Nephron (organoid): ENCODE data around the gene NPRL2.
A peak's percentile ranks its signal among the peaks of the same experiment; 100 is the strongest.

Source experiments
- H3K27ac Mint-ChIP-seq, 3 experiments: 2 replicates each; pipeline ENCODE4 v1.8.0; 2020; ENCODE audit warnings: mixed read lengths in 3 of 3, mild to moderate bottlenecking in 2 of 3, moderate library complexity in 1 of 3
- H3K27me3 Mint-ChIP-seq: 2 replicates; pipeline ENCODE4 v1.8.0; 2021; ENCODE audit warnings: low read depth, mild to moderate bottlenecking, moderate library complexity, mixed read lengths
- H3K36me3 Mint-ChIP-seq: 2 replicates; pipeline ENCODE4 v1.8.0; 2020; ENCODE audit warnings: low read depth, mixed read lengths
- H3K4me1 Mint-ChIP-seq: 2 replicates; pipeline ENCODE4 v1.8.0; 2020; ENCODE audit warnings: mixed read lengths
- H3K4me3 Mint-ChIP-seq, 3 experiments: 2 replicates each; pipeline ENCODE4 v1.8.0; 2020; ENCODE audit warnings: mild to moderate bottlenecking in 3 of 3, mixed read lengths in 3 of 3, moderate library complexity in 2 of 3
- H3K9me3 Mint-ChIP-seq: 2 replicates; pipeline ENCODE4 v1.8.0; 2020; ENCODE audit warnings: mixed read lengths
- CTCF ChIP-seq, 3 experiments: fragments of 200-600 bp; sonication (generic); IDR thresholded peaks; one replicate each; pipeline ENCODE4 v1.5.0; 2021; ENCODE audit warnings: antibody characterized with exemption in 3 of 3; ENCODE audit not compliant: unreplicated experiment in 3 of 3

Gene NPRL2

GRCh38 chr3:50359760-50360110, 9.2 kb upstream of the NPRL2 start:
- Mint-ChIP-seq H3K4me1 (peaks cover 29% of the 10 kb centered on the region), H3K9me3 (no peaks in the 10 kb centered on the region), H3K36me3 (peaks cover 8% of the 10 kb centered on the region), H3K4me3 (peak overlapping the region; percentile 99), H3K27me3 (no peaks in the 10 kb centered on the region), H3K27ac (peak overlapping the region; percentile 81 to 96 (median 93))
- no peak for TF ChIP-seq CTCF (IDR thresholded peaks at IDR 0.05; ENCODE audit: unreplicated experiment in 3 of 3)

DNA sequence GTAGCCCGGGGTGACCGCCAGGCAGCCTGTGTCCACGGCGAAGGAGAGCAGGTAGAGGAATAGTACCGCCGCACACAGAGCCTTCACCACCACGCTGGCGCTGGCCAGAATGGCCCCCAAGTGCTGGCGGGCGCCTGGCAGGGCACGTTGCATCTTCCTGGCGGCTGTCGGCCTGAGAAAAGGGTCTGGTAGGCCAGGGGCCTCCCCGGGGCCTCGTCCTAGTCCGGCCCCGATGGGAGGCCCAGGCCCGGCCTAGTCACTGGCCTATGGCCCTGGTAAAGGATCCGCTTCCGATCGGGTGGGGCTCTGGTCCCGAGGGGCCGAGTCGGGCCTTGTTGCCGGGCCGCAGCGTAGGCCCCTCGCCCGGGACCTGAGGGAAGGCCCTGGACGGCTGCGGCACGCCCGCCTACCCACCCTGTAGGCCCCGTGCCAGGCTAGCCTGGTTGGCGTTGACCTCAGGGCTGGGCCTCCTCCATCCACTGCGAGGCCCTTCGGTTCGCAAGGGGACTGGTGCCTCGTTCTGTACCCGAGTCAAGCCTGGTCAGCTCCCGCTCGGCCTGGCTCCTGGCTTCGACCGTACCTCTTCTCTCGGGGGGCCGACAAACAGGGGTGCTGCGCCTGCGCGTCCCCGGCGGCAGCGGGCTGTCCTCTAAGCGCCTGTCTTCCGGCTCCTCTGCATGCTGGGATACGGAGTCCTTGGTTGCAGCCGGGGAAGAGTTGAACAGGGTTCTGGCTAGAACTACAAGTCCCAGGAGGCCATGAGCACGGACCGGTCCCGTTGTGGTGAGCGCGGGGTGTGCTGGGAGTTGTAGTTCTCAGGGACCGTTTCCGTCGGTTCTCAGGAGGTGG, 8.6 kb upstream of the NPRL2 start, which contains the start of gene TMEM115:
TSS of gene TMEM115 (minus strand) at position 611 of the 849 bp plus-strand sequence. CDS start at position 153, 458 bp downstream.
- H3K27ac Mint-ChIP-seq: peak within 1 kb of the TSS; percentile 81 to 96 (median 93)
- H3K36me3 Mint-ChIP-seq: peaks cover 12% of the 10 kb centered on the region
- no peak for TF ChIP-seq CTCF (IDR thresholded peaks at IDR 0.05; ENCODE audit: unreplicated experiment in 3 of 3)
- H3K27me3 Mint-ChIP-seq: no peaks in the 10 kb centered on the region
- no peaks in the 10 kb centered on the region for H3K9me3 Mint-ChIP-seq
- peaks cover 29% of the 10 kb centered on the region for H3K4me1 Mint-ChIP-seq
- H3K4me3 Mint-ChIP-seq: peak within 1 kb of the TSS; percentile 99

- no peak for TF ChIP-seq CTCF (IDR thresholded peaks at IDR 0.05; ENCODE audit: unreplicated experiment in 3 of 3)
- Mint-ChIP-seq H3K27ac (peak overlapping the region; percentile 13 to 80 (median 33)), H3K9me3 (no peaks in the 10 kb centered on the region), H3K36me3 (peaks cover 18% of the 10 kb centered on the region), H3K4me3 (peak overlapping the region; percentile 99), H3K4me1 (peaks cover 29% of the 10 kb centered on the region), H3K27me3 (no peaks in the 10 kb centered on the region)
Observed at GRCh38 chr3:50358355-50358910, 7.9 kb upstream of the NPRL2 start.

GRCh38 chr3:50357481-50357880, 6.9 kb upstream of the NPRL2 start:
- H3K4me1 Mint-ChIP-seq: peaks cover 29% of the 10 kb centered on the region
- peak overlapping the region; percentile 99 for H3K4me3 Mint-ChIP-seq
- TF ChIP-seq CTCF (IDR thresholded peaks at IDR 0.05; ENCODE audit: unreplicated experiment in 3 of 3): no peak
- no peaks in the 10 kb centered on the region for H3K9me3 Mint-ChIP-seq
- no peaks in the 10 kb centered on the region for H3K27me3 Mint-ChIP-seq
- peak overlapping the region in 1 of 3 experiments; percentile 62 for H3K27ac Mint-ChIP-seq
- H3K36me3 Mint-ChIP-seq: peaks cover 18% of the 10 kb centered on the region

DNA sequence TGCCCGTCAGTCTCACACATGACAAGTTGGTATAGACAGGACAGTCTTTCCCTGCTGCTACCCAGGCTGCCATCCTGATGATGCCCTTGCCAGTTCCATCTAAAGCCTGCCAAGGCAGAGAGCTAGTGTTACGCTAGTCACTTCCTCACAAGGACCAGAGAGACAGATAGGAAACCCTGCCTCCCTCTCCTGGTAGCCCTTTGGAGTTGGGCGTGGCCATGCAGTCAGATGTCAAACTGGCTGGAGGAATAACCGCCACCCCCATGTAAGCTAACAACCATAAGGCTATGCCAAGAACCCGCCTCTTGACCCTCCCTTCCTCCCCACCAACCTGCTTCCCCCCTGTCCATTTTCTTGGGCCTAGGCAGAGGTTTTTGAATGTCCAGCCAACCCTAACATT, 6.0 kb upstream of the NPRL2 start:
- H3K27ac Mint-ChIP-seq: no peak overlapping the region
- H3K27me3 Mint-ChIP-seq: no peaks in the 10 kb centered on the region
- H3K4me3 Mint-ChIP-seq: peak overlapping the region; percentile 99
- peaks cover 30% of the 10 kb centered on the region for H3K4me1 Mint-ChIP-seq
- H3K9me3 Mint-ChIP-seq: no peaks in the 10 kb centered on the region
- no peak for TF ChIP-seq CTCF (IDR thresholded peaks at IDR 0.05; ENCODE audit: unreplicated experiment in 3 of 3)
- H3K36me3 Mint-ChIP-seq: peaks cover 18% of the 10 kb centered on the region
